Esophagus muscularis mucosa (tissue), 4 donors: ENCODE results near the gene EDIL3. TPM values are rescaled to one million over a fixed set of nuclear protein-coding genes. Genes with fewer than 3 reads are reported as not detected.
"Not testable (repeated sequence)": the region's sequence is repeated elsewhere in the genome, so short reads cannot be mapped to it uniquely, and the experiment has no call there.

Experiments
- DNase-seq: peaks from one replicate; pipeline ENCODE4 v3.0.0-alpha.2; 2017; ENCODE audit errors: extremely low spot score
- H3K27ac ChIP-seq, 4 donors: fragments of 200-600 bp; sonication (generic); replicated peaks in 1 of 4; 1 replicate in 3 of 4; 2 replicates in 1 of 4; pipeline ENCODE4 v1.5.1; 2016 to 2019; ENCODE audit warnings: mild to moderate bottlenecking in 1 of 4
- H3K27me3 ChIP-seq, 4 donors: fragments of 200-600 bp; sonication (generic); one replicate each; pipeline versions ENCODE4 v1.5.1 to v1.6.0; 2016 to 2019
- H3K36me3 ChIP-seq, 4 donors: fragments of 200-600 bp; sonication (generic); one replicate each; pipeline ENCODE4 v1.5.1; 2016 to 2019
- H3K4me1 ChIP-seq, 4 donors: fragments of 200-600 bp; sonication (generic); one replicate each; pipeline ENCODE4 v1.5.1; 2016 to 2019
- H3K4me3 ChIP-seq, 4 donors: fragments of 200-600 bp; sonication (generic); 1 replicate in 2 of 4; 2 replicates in 2 of 4; pipeline ENCODE4 v1.5.1; 2016 to 2019; ENCODE audit warnings: mild to moderate bottlenecking in 4 of 4, moderate library complexity in 1 of 4
- H3K9me3 ChIP-seq, 4 donors: fragments of 200-600 bp; sonication (generic); 1 replicate in 3 of 4; 2 replicates in 1 of 4; pipeline ENCODE4 v1.5.1; 2016 to 2019
- CTCF ChIP-seq, 3 experiments: fragments of 200-600 bp in 2 of 3; fragments of 450-650 bp in 1 of 3; sonication (generic) in 2 of 3; IDR thresholded peaks; one replicate each; pipeline ENCODE4 v1.5.1; 2017 to 2019; ENCODE audit warnings: antibody characterized with exemption in 3 of 3, mild to moderate bottlenecking in 2 of 3, moderate library complexity in 1 of 3
- EP300 ChIP-seq: sonication (generic); formaldehyde crosslinking; IDR thresholded peaks from one replicate; pipeline ENCODE4 v1.6.1; 2017; ENCODE audit warnings: antibody characterized with exemption
- POLR2A ChIP-seq: fragments of 450-650 bp; IDR thresholded peaks from one replicate; pipeline ENCODE4 v1.6.1; 2017; ENCODE audit warnings: antibody characterized with exemption, moderate library complexity, mild to moderate bottlenecking, low read depth
- POLR2AphosphoS5 ChIP-seq, 2 donors: sonication (generic); formaldehyde crosslinking; IDR thresholded peaks; one replicate each; pipeline ENCODE4 v1.6.1; 2017; ENCODE audit warnings: antibody characterized with exemption in 2 of 2
- WGBS: methylation state at CpG from one replicate; pipeline ENCODE4 v1.1.5; 2018; 5-methylcytosine and 5-hydroxymethylcytosine counted together
- intact Hi-C: fragments of 100-400 bp; cut with DNase I; formaldehyde crosslinking; loops from one replicate; pipeline ENCODE4 v1.15.1; 2023
- total RNA-seq, 4 donors: library from RNA; depleted of rRNA; stranded (reverse); fragments of >200 nt; gene quantifications; one replicate each; pipeline versions ENCODE4 v1.1.0 to v1.2.1, GENCODE V29; 2016

EDIL3 gene
- total RNA-seq, 4 donors from 2014 or later = 10.0 to 17.9 (median 10.8) TPM

- DNase-seq = no peak
- WGBS = 80% methylated on average over 2 of the region's 2 CpGs
- H3K4me3 ChIP-seq = no peak overlapping the region
- TF ChIP-seq POLR2A (no peak), EP300 (no peak), POLR2AphosphoS5 (IDR thresholded peaks at IDR 0.05) (no peak), CTCF (IDR thresholded peaks at IDR 0.05) (no peak)
- no peaks in the 10 kb centered on the region for H3K4me1 ChIP-seq
- intact Hi-C loops = loop anchor here (10.0 kb wide), 1 partner anchor 824 kb away; no protein-coding TSS in a partner anchor
- no peaks in the 10 kb centered on the region for H3K36me3 ChIP-seq
- H3K9me3 ChIP-seq = no peaks in the 10 kb centered on the region
- no peak overlapping the region for H3K27ac ChIP-seq
- no peaks in the 10 kb centered on the region for H3K27me3 ChIP-seq
Measured at GRCh38 chr5:84168841-84169240, 215.8 kb downstream of the EDIL3 start.

- no peaks in the 10 kb centered on the region for H3K27me3 ChIP-seq
- TF ChIP-seq CTCF (IDR thresholded peaks at IDR 0.05) = no peak
- TF ChIP-seq POLR2AphosphoS5 (IDR thresholded peaks at IDR 0.05) = no peak
- TF ChIP-seq POLR2A = no peak
- no peak for TF ChIP-seq EP300
- H3K27ac ChIP-seq = no peak overlapping the region
Measured at GRCh38 chr5:84163671-84164070, 221.0 kb downstream of the EDIL3 start.

GRCh38 chr5:84162695-84163094, 222.0 kb downstream of the EDIL3 start:
- Histone ChIP-seq H3K36me3 (no peaks in the 10 kb centered on the region), H3K27ac (no peak overlapping the region), H3K9me3 (no peaks in the 10 kb centered on the region), H3K27me3 (no peaks in the 10 kb centered on the region), H3K4me3 (no peak overlapping the region), H3K4me1 (no peaks in the 10 kb centered on the region)
- no peak for DNase-seq
- WGBS = 52% methylated on average over 1 of the region's 1 CpG
- TF ChIP-seq CTCF (IDR thresholded peaks at IDR 0.05) = no peak
- TF ChIP-seq EP300 = no peak
- TF ChIP-seq POLR2AphosphoS5 (IDR thresholded peaks at IDR 0.05) = no peak
- no peak for TF ChIP-seq POLR2A
- intact Hi-C loops = loop anchor here (10.0 kb wide), 1 partner anchor 818 kb away; no protein-coding TSS in a partner anchor

More at GRCh38 chr5:84163671-84164070, 221.0 kb downstream of the EDIL3 start:
- no peak for DNase-seq
- H3K4me1 ChIP-seq = no peaks in the 10 kb centered on the region
- H3K36me3 ChIP-seq = no peaks in the 10 kb centered on the region
- no peak overlapping the region for H3K4me3 ChIP-seq
- intact Hi-C loops = loop anchor here (10.0 kb wide), 1 partner anchor 819 kb away; no protein-coding TSS in a partner anchor
- no peaks in the 10 kb centered on the region for H3K9me3 ChIP-seq
- WGBS = 64% methylated on average over 1 of the region's 1 CpG

GRCh38 chr5:84160650-84161049, 224.0 kb downstream of the EDIL3 start:
- not testable (repeated sequence) for H3K4me1 ChIP-seq, H3K9me3 ChIP-seq, H3K27ac ChIP-seq, DNase-seq, H3K4me3 ChIP-seq, H3K36me3 ChIP-seq, H3K27me3 ChIP-seq
- intact Hi-C loops = loop anchor here (10.0 kb wide), 1 partner anchor 816 kb away; no protein-coding TSS in a partner anchor

GRCh38 chr5:84149094-84149493, 235.6 kb downstream of the EDIL3 start:
- TF ChIP-seq EP300 = no peak
- TF ChIP-seq POLR2A = no peak
- TF ChIP-seq CTCF (IDR thresholded peaks at IDR 0.05) = no peak
- TF ChIP-seq POLR2AphosphoS5 (IDR thresholded peaks at IDR 0.05) = no peak
- DNase-seq = no peak
- no peaks in the 10 kb centered on the region for H3K36me3 ChIP-seq
- 90% methylated on average over 3 of the region's 3 CpGs for WGBS
- no peak overlapping the region for H3K4me3 ChIP-seq
- intact Hi-C loops = no loop called here
- H3K4me1 ChIP-seq = no peaks in the 10 kb centered on the region
- no peaks in the 10 kb centered on the region for H3K27me3 ChIP-seq
- H3K9me3 ChIP-seq = no peaks in the 10 kb centered on the region
- no peak overlapping the region for H3K27ac ChIP-seq
